Thyroid gland (tissue), 4 donors: ENCODE data around the gene XCR1. TPM values are rescaled to one million over a fixed set of nuclear protein-coding genes. Genes with fewer than 3 reads are reported as not detected.
A peak's percentile ranks its signal among the peaks of the same experiment; 100 is the strongest.

ENCODE experiments used
- DNase-seq, 2 donors: peaks; one replicate each; pipeline ENCODE4 v3.0.0-alpha.2; 2019
- H3K27ac ChIP-seq, 3 donors: fragments of 200-600 bp; sonication (generic); 1 replicate in 2 of 3; 2 replicates in 1 of 3; pipeline ENCODE4 v1.5.1; 2016 to 2019; ENCODE audit warnings: mild to moderate bottlenecking in 1 of 3, moderate library complexity in 1 of 3
- H3K27me3 ChIP-seq: fragments of 200-600 bp; sonication (generic); one replicate; pipeline ENCODE4 v1.5.1; 2019
- H3K36me3 ChIP-seq, 2 donors: fragments of 200-600 bp; sonication (generic); one replicate each; pipeline ENCODE4 v1.5.1; 2016 to 2019
- H3K4me1 ChIP-seq, 2 donors: fragments of 200-600 bp; sonication (generic); one replicate each; pipeline ENCODE4 v1.5.1; 2017 to 2019
- H3K4me3 ChIP-seq, 3 donors: fragments of 200-600 bp; sonication (generic); replicated peaks in 1 of 3; 1 replicate in 2 of 3; 2 replicates in 1 of 3; pipeline ENCODE4 v1.5.1; 2016; ENCODE audit warnings: mild to moderate bottlenecking in 1 of 3
- H3K9me3 ChIP-seq: fragments of 200-600 bp; sonication (generic); one replicate; pipeline ENCODE4 v1.5.1; 2017
- CTCF ChIP-seq, 6 experiments: fragments of 200-600 bp in 3 of 6; fragments of 450-650 bp in 3 of 6; sonication (generic) in 3 of 6; IDR thresholded peaks; one replicate each; pipeline ENCODE4 v1.5.1; 2016 to 2019; ENCODE audit warnings: antibody characterized with exemption in 6 of 6, mild to moderate bottlenecking in 2 of 6, inconsistent platforms in 1 of 6, moderate library complexity in 1 of 6
- POLR2A ChIP-seq, 2 donors: fragments of 450-650 bp; IDR thresholded peaks; one replicate each; pipeline ENCODE4 v1.6.1; 2017; ENCODE audit warnings: antibody characterized with exemption in 2 of 2, mild to moderate bottlenecking in 2 of 2, moderate library complexity in 1 of 2
- WGBS, 2 donors: methylation state at CpG; one replicate each; pipeline ENCODE4 v1.1.5; 2017; 5-methylcytosine and 5-hydroxymethylcytosine counted together
- intact Hi-C: fragments of 100-400 bp; cut with DNase I; formaldehyde crosslinking; loops from one replicate; pipeline ENCODE4 v1.15.1; 2023
- total RNA-seq, 4 donors: library from RNA; depleted of rRNA; stranded (reverse); fragments of >200 nt; gene quantifications; one replicate each; pipeline ENCODE4 v1.2.3, GENCODE V29; 2016

XCR1 gene
- total RNA-seq, 4 donors from 2014 or later = not detected

- Histone ChIP-seq H3K27ac (no peak overlapping the region), H3K4me3 (no peak overlapping the region), H3K36me3 (no peaks in the 10 kb centered on the region), H3K9me3 (no peaks in the 10 kb centered on the region), H3K27me3 (no peaks in the 10 kb centered on the region), H3K4me1 (peaks cover 0 to 5% of the 10 kb centered on the region in 2 donors)
- no peak for DNase-seq
- 89 to 94% methylated on average over 1 of the region's 1 CpG for WGBS, 2 donors
- TF ChIP-seq CTCF (IDR thresholded peaks at IDR 0.05) (no peak), POLR2A (IDR thresholded peaks at IDR 0.05) (no peak)
- intact Hi-C loops = no loop called here
These were observed 43.4 kb upstream of the XCR1 start for GRCh38 chr3:46070595-46071093.

GRCh38 chr3:46068501-46068900, 41.2 kb upstream of the XCR1 start:
- Histone ChIP-seq H3K36me3 (no peaks in the 10 kb centered on the region), H3K4me1 (peaks cover 2 to 25% of the 10 kb centered on the region in 2 donors), H3K9me3 (no peaks in the 10 kb centered on the region), H3K4me3 (no peak overlapping the region), H3K27me3 (no peaks in the 10 kb centered on the region), H3K27ac (no peak overlapping the region)
- no peak for TF ChIP-seq POLR2A (IDR thresholded peaks at IDR 0.05)
- TF ChIP-seq CTCF (IDR thresholded peaks at IDR 0.05) = no peak
- intact Hi-C loops = no loop called here
- DNase-seq = no peak
- WGBS, 2 donors = 78 to 79% methylated on average over 4 of the region's 4 CpGs

- Histone ChIP-seq H3K4me1 (peaks cover 13 to 36% of the 10 kb centered on the region in 2 donors), H3K27me3 (no peaks in the 10 kb centered on the region), H3K27ac (no peak overlapping the region), H3K36me3 (no peaks in the 10 kb centered on the region), H3K4me3 (no peak overlapping the region), H3K9me3 (no peaks in the 10 kb centered on the region)
- TF ChIP-seq CTCF (IDR thresholded peaks at IDR 0.05) (no peak), POLR2A (IDR thresholded peaks at IDR 0.05) (no peak)
- no peak for DNase-seq
- intact Hi-C loops = no loop called here
These were observed 40.1 kb upstream of the XCR1 start for GRCh38 chr3:46067401-46067800.

GRCh38 chr3:46065750-46066256, 38.5 kb upstream of the XCR1 start:
- Histone ChIP-seq H3K27ac (peak overlapping the region; percentile 48 to 93 (median 81)), H3K27me3 (no peaks in the 10 kb centered on the region), H3K4me1 (peaks cover 16 to 41% of the 10 kb centered on the region in 2 donors), H3K4me3 (no peak overlapping the region), H3K9me3 (no peaks in the 10 kb centered on the region), H3K36me3 (no peaks in the 10 kb centered on the region)
- DNase-seq = peak in 1 of 2 donors; percentile 72
- intact Hi-C loops = no loop called here
- TF ChIP-seq CTCF (IDR thresholded peaks at IDR 0.05) (no peak), POLR2A (IDR thresholded peaks at IDR 0.05) (no peak)
- WGBS, 2 donors = 59% methylated on average over 8 of the region's 8 CpGs

- Histone ChIP-seq H3K36me3 (no peaks in the 10 kb centered on the region), H3K27ac (peak overlapping the region; percentile 48 to 93 (median 81)), H3K27me3 (no peaks in the 10 kb centered on the region), H3K4me3 (no peak overlapping the region), H3K9me3 (no peaks in the 10 kb centered on the region), H3K4me1 (peaks cover 16 to 41% of the 10 kb centered on the region in 2 donors)
- 0 to 7% methylated on average over 2 to 6 of the region's 6 CpGs for WGBS, 2 donors
- no peak for TF ChIP-seq CTCF (IDR thresholded peaks at IDR 0.05)
- no peak for TF ChIP-seq POLR2A (IDR thresholded peaks at IDR 0.05)
- peak; percentile 84 to 89 for DNase-seq
- intact Hi-C loops = no loop called here
These were observed 38.0 kb upstream of the XCR1 start for GRCh38 chr3:46065294-46065705.
